Keratinocyte (primary cell): ENCODE measurements around the gene SPRTN. TPM values are rescaled to one million over a fixed set of nuclear protein-coding genes. Genes with fewer than 3 reads are reported as not detected.
A peak's percentile ranks its signal among the peaks of the same experiment; 100 is the strongest.

Experiments
- DNase-seq: peaks from one replicate; pipeline ENCODE4 v3.0.0-alpha.2; 2011; ENCODE audit warnings: low read depth, missing footprints, low spot score
- FAIRE-seq: peaks from 2 replicates; lab custom pipeline; 2011; peaks lifted over from hg19 to GRCh38; lab: Jason Lieb, UNC
- H2AFZ ChIP-seq: 2 replicates; pipeline ENCODE4 v1.6.0; 2012; ENCODE audit warnings: low read length, control low read depth, inconsistent platforms; ENCODE audit not compliant: control insufficient read depth
- H3K27ac ChIP-seq: 2 replicates; pipeline ENCODE4 v1.5.1; 2011; ENCODE audit warnings: low read length; ENCODE audit not compliant: control insufficient read depth, insufficient read depth
- H3K27me3 ChIP-seq: 3 replicates; pipeline ENCODE4 v1.6.0; 2011; ENCODE audit warnings: low read length; ENCODE audit not compliant: control insufficient read depth, insufficient read depth; ENCODE audit errors: extremely low read depth
- H3K36me3 ChIP-seq, 2 experiments: 2 replicates in 1 of 2; 3 replicates in 1 of 2; pipeline ENCODE4 v1.5.1; 2011; ENCODE audit warnings: low read length in 2 of 2, mild to moderate bottlenecking in 1 of 2; ENCODE audit not compliant: control insufficient read depth in 2 of 2, insufficient read depth in 2 of 2; ENCODE audit errors: extremely low read depth in 1 of 2
- H3K4me1 ChIP-seq: 3 replicates; pipeline ENCODE4 v1.5.1; 2011; ENCODE audit warnings: low read length; ENCODE audit not compliant: control insufficient read depth, insufficient read depth; ENCODE audit errors: extremely low read depth
- H3K4me2 ChIP-seq: 3 replicates; pipeline ENCODE4 v1.6.0; 2011; ENCODE audit warnings: low read depth, low read length; ENCODE audit not compliant: control insufficient read depth, insufficient read depth; ENCODE audit errors: extremely low read depth
- H3K4me3 ChIP-seq, 3 experiments: fragments of 200-600 bp in 1 of 3; sonication (generic) in 1 of 3; 2 replicates in 2 of 3; 3 replicates in 1 of 3; pipeline ENCODE4 v1.5.1; 2011 to 2016; ENCODE audit warnings: low read length in 3 of 3, mild to moderate bottlenecking in 3 of 3, control low read depth in 2 of 3, inconsistent platforms in 1 of 3, low read depth in 1 of 3, mixed read lengths in 1 of 3, mixed run types in 1 of 3, moderate library complexity in 1 of 3; ENCODE audit not compliant: control insufficient read depth in 2 of 3, insufficient read depth in 2 of 3; ENCODE audit errors: extremely low read depth in 1 of 3
- H3K79me2 ChIP-seq: 2 replicates; pipeline ENCODE4 v1.6.0; 2012; ENCODE audit warnings: low read length; ENCODE audit not compliant: control insufficient read depth, insufficient read depth
- H3K9ac ChIP-seq: 3 replicates; pipeline ENCODE4 v1.6.0; 2011; ENCODE audit warnings: low read length; ENCODE audit not compliant: control insufficient read depth, insufficient read depth; ENCODE audit errors: extremely low read depth
- H3K9me1 ChIP-seq: 3 replicates; pipeline ENCODE4 v1.6.0; 2011; ENCODE audit warnings: low read length; ENCODE audit not compliant: control insufficient read depth, insufficient read depth; ENCODE audit errors: extremely low read depth
- H3K9me3 ChIP-seq: 2 replicates; pipeline ENCODE4 v1.5.1; 2012; ENCODE audit warnings: low read depth, low read length; ENCODE audit not compliant: control insufficient read depth
- H4K20me1 ChIP-seq: 3 replicates; pipeline ENCODE4 v1.6.0; 2011; ENCODE audit warnings: low read length; ENCODE audit not compliant: control insufficient read depth, insufficient read depth; ENCODE audit errors: extremely low read depth
- EZH2 ChIP-seq: IDR thresholded peaks from one replicate; pipeline ENCODE4 v1.6.1; 2012; ENCODE audit warnings: inconsistent platforms, mild to moderate bottlenecking, low read length, moderate library complexity
- dilution Hi-C: fragments of 300-500 bp; cut with MboI; formaldehyde crosslinking; loops from one replicate; pipeline ENCODE4 v1.7.0; 2020; ENCODE audit warnings: low sequenced_read_pairs; ENCODE audit not compliant: extremely low pct_ligation_motif_present
- polyA plus RNA-seq, 5 experiments: library from polyadenylated mRNA; depleted of rRNA in 3 of 5; stranded (reverse) in 3 of 5; stranded (forward) in 1 of 5; unstranded in 1 of 5; fragments of >200 nt; gene quantifications; 1 replicate in 1 of 5; 2 replicates in 3 of 5; 3 replicates in 1 of 5; pipeline versions ENCODE4 v1.2.1 to v1.2.3, GENCODE V29; 2011 to 2012; ENCODE audit warnings: missing spikeins in 2 of 5, low read depth in 1 of 5, low replicate concordance in 1 of 5
- TF ChIP-seq, protein P1 (sequence below), 3 experiments: IDR thresholded peaks in 1 of 3; conservative IDR thresholded peaks in 1 of 3; optimal IDR thresholded peaks in 1 of 3; 2 replicates in 2 of 3; 3 replicates in 1 of 3; pipeline versions ENCODE3 to v1.5.1; 2011; ENCODE audit warnings: low read length in 3 of 3, mild to moderate bottlenecking in 3 of 3, moderate library complexity in 2 of 3, control low read depth in 1 of 3, inconsistent platforms in 1 of 3; ENCODE audit not compliant: insufficient read depth in 2 of 3; ENCODE audit errors: extremely low read depth in 1 of 3

Gene SPRTN
- polyA plus RNA-seq, 1 donor (not counting 4 experiments of a cell fraction or from before 2014, with no cell fraction given) = 17.4 TPM

- FAIRE-seq = no peak
- dilution Hi-C loops = no loop called here
Measured at GRCh38 chr1:231329483-231329882, 8.6 kb upstream of the SPRTN start.

DNA sequence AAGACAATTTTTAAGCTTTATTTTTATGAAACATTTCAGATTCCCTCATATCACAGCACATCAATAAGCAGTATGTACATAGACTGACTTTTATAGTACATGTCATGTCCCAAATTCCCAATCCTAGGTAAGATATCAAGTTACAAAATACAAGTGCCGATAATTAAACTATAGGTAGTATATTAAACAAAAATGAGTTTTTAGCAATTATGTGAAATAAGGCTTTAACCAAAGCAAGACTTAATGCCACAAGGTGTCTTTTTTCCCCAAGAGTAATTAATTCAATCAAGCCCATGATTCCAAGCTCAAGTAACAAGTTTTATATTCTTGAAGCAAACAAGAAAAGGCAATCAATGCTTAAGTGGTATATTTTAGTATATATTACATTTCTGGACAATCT lies 5.3 kb upstream of the SPRTN start:
- Histone ChIP-seq H2AFZ (no peak overlapping the region), H3K9me3 (no peaks in the 10 kb centered on the region), H3K79me2 (peaks cover 60% of the 10 kb centered on the region), H3K9ac (no peak overlapping the region), H4K20me1 (peaks cover 18% of the 10 kb centered on the region), H3K36me3 (peaks cover 1 to 3% of the 10 kb centered on the region in 2 experiments), H3K9me1 (no peaks in the 10 kb centered on the region), H3K4me2 (peak overlapping the region; percentile 89), H3K27me3 (no peaks in the 10 kb centered on the region), H3K27ac (no peak overlapping the region), H3K4me3 (no peak overlapping the region), H3K4me1 (peaks cover 39% of the 10 kb centered on the region)
- no peak for TF ChIP-seq EZH2
- TF ChIP-seq, protein P1, sequence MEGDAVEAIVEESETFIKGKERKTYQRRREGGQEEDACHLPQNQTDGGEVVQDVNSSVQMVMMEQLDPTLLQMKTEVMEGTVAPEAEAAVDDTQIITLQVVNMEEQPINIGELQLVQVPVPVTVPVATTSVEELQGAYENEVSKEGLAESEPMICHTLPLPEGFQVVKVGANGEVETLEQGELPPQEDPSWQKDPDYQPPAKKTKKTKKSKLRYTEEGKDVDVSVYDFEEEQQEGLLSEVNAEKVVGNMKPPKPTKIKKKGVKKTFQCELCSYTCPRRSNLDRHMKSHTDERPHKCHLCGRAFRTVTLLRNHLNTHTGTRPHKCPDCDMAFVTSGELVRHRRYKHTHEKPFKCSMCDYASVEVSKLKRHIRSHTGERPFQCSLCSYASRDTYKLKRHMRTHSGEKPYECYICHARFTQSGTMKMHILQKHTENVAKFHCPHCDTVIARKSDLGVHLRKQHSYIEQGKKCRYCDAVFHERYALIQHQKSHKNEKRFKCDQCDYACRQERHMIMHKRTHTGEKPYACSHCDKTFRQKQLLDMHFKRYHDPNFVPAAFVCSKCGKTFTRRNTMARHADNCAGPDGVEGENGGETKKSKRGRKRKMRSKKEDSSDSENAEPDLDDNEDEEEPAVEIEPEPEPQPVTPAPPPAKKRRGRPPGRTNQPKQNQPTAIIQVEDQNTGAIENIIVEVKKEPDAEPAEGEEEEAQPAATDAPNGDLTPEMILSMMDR (optimal IDR thresholded peaks at IDR 0.05 in 1 of 3, IDR thresholded peaks at IDR 0.05 in 1 of 3, conservative IDR thresholded peaks at IDR 0.05 in 1 of 3; ENCODE audit: extremely low read depth in 1 of 3, insufficient read depth in 2 of 3, low read length in 3 of 3) = no peak
- FAIRE-seq (no peak), DNase-seq (no peak)
- dilution Hi-C loops = no loop called here

More at GRCh38 chr1:231329483-231329882, 8.6 kb upstream of the SPRTN start:
- Histone ChIP-seq H3K9ac (no peak overlapping the region), H3K27ac (no peak overlapping the region), H3K4me2 (no peak overlapping the region), H3K9me3 (no peaks in the 10 kb centered on the region), H3K79me2 (peaks cover 27% of the 10 kb centered on the region), H3K4me1 (peaks cover 19% of the 10 kb centered on the region), H3K9me1 (no peaks in the 10 kb centered on the region), H3K4me3 (no peak overlapping the region), H4K20me1 (peaks cover 4% of the 10 kb centered on the region), H3K27me3 (no peaks in the 10 kb centered on the region), H2AFZ (no peak overlapping the region), H3K36me3 (no peaks in the 10 kb centered on the region)
- no peak for DNase-seq
- TF ChIP-seq, protein P1 (optimal IDR thresholded peaks at IDR 0.05 in 1 of 3, IDR thresholded peaks at IDR 0.05 in 1 of 3, conservative IDR thresholded peaks at IDR 0.05 in 1 of 3; ENCODE audit: extremely low read depth in 1 of 3, insufficient read depth in 2 of 3, low read length in 3 of 3) = no peak
- TF ChIP-seq EZH2 = no peak
